Activated CD4-positive, alpha-beta T cell treated with anti-CD3 and anti-CD28 coated beads, Interleukin-2, amount 50 U/mL, for 16 hours (primary cell): ENCODE data around the gene MPZL1.
A peak's percentile ranks its signal among the peaks of the same experiment; 100 is the strongest.

ENCODE experiments used
- DNase-seq: peaks from one replicate; pipeline ENCODE4 v3.0.0-alpha.2; 2020

MPZL1 gene

DNA sequence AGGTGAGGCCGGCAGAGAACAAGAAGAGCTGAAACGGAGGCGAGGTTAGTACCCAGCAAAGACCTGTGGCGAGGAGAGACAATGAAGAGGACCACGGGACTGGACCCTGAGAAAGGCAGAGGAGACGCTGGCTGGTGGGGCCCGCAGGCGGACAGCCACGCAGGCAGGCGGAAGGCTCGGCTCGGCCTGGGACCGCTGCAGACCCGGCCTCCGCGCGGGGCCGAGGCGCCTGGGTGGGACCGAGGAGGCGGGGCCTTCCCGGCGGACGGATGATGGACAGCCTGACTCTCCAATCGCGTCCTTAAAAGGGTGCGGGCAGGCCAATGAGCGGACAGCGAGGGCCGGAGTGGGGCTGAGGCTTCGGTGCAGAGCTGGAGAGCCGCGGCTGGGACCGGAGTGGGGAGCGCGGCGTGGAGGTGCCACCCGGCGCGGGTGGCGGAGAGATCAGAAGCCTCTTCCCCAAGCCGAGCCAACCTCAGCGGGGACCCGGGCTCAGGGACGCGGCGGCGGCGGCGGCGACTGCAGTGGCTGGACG lies at the start of gene MPZL1:
MPZL1 (plus strand) TSS at position 366 of the 535 bp plus-strand sequence. CDS start 170 bp downstream, outside the sequence.
- peak; percentile 95 for DNase-seq

DNA sequence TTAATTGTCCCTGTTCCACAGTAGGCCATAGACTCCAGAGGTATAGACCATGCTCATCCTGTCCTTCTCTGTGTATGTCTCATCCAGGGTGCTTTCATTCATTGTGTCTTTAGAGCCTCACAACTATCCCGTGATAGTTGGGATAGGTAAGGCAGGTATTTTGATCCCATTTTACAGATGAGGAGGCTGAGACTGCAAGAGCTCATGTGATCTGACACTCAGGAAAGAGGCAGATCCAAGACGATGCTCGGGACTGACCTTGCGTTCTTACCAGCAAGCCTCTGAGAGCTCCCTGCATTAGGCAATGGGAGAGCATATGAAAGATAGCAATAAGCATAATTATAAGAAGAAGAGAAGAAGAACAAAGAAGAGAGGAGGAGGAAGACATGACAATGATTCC lies 49.0 kb upstream of the MPZL1 start:
- DNase-seq, result no peak

DNA sequence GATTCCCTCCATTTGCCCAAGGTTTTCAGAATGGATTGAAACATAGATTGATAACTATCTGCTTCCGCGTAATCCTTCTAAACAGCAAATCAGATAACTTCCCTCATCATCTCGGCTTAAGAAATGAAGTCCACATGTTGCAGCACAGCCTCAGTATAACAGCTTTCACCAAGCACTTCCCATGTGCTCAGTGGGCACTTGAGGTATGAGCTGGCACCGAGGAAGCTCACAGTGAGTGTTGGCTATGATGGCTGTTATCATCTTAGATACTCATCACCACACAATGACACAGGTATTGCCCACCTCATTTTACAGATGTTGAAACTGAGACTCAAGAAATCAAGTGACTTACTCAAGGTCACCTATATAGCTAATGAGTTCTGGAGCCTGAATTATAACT lies 48.5 kb upstream of the MPZL1 start:
- DNase-seq, result no peak

DNA sequence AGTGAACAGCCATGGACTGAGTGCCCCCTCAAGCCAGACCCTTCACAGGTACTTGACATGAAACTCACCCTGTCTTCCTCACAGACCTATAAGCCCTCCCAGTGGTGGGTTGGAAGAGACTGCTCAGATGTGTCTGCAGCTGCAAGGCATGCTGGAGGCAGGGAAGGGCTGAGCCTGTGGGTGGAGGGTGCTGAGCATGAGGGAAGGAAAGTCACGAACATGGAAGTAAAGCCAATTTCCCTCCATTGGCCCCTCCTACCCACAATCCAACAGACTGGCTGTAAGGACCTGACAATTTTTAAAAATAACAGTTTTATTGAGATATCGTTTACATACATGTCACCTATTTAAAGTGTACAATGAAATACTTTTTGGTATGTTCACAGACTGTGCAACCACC lies 47.6 kb upstream of the MPZL1 start:
- DNase-seq, result no peak

DNA sequence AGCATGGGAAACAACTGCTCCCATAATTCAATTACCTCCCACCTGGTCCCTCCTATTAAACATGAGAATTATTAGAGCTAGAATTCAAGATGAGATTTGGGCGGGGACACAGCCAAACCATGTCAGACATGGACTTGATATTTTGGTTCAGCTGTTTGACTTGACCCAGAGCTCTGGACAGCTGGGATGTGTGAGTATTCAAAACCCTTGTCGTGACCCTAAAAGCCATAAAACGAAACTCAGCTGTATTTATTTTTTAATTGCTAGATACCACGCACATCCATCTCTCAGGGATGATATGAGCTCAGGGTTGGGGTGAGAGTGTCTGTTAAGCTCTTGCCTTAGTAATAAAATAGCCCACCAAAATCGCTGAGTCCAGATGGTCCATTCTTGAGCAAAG lies 46.3 kb upstream of the MPZL1 start:
- DNase-seq, result no peak

DNA sequence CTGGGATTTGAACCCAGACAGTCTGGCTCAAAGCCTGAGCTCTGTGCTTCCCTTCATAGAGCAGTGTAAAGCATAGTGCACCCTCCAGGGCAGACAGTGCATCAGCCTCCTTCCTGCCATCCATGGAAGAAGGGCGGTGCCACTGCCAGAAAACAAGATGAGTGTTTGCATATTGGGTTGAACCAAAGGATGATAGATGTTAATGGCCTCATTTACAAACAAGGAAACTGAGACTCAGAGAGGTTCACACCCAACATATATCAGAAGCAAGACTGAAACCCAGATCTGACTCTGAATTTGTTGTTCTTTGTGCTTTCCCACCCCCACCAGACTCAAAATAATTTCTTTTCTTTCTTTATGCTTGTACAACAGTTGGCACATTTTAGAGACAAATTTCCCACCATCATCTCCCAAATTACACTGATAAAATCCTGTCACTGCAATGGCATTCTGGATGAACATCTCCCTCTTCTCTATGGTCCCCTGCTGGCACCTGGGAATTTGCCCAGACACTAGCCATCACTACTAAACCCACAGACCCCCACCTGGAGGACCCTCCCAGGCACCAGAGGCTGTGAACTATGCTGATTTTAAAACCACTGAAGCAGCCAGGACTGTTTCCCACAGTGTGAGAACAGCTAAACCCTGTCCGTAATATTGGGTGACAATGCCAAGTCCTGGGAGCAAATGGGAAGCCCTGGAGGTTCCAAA lies 45.4 kb upstream of the MPZL1 start:
- peak; percentile 5 for DNase-seq

DNA sequence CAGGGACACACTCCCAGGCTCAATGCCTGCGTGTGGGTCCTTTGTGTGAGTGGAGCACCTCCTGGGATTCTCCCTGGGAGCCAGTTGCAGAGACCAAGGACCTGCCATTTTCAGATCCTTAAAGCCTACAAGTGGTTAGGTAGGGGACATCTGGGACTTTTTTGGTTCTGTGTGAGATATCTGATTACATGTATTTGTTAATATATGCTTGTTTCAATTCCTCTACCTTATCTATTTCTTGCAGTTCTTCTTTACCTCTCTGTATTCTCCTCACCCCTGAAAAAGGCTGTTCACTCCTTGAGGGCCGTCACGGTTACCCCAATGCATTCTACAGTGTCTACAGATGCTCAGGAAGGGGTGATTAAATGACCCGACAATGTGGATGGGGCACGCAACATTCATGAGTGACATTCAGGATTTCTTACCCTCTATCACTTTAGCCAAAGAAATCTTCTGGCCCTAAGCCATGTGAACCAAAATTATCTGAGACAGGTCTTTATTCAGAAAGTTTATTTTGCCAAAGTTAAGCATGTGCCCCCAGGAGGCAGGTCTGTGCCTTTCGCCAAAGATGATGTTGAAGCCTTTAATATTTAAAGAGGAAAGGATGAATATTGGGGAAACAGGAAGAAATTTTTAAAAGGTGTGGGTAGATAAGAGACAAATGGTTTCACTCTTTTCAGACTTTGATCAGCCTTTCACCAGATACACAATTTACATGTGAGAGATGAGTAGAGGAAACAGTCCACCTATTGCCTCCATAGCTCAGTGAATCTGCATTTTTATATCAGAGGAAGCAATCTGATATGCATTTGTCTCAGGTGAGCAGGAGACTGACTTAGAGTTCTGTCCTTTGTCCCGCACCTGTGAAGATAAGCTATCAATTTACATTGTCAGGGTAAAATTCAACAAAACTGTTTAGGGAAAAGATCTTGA lies 44.6 kb upstream of the MPZL1 start:
- no peak for DNase-seq

DNA sequence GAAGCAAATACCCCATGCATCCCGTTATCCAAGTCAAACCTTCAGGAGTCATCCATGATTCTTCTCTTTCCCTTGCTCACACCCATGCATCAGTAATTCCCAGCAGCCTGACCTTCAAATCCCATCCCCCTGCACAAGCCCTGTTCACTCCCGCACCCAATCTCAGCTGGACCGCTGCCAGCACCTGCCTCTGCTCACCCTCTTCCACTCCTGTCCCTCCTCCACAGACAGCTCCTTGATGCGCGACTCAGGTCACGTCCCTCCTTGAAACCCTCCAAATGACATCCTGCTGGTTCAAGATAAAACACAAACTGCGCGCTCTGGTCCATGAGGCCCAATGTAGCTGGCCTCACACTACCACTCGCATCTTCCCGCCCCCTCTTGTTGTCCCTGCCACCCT lies 43.4 kb upstream of the MPZL1 start:
- DNase-seq, result no peak

DNA sequence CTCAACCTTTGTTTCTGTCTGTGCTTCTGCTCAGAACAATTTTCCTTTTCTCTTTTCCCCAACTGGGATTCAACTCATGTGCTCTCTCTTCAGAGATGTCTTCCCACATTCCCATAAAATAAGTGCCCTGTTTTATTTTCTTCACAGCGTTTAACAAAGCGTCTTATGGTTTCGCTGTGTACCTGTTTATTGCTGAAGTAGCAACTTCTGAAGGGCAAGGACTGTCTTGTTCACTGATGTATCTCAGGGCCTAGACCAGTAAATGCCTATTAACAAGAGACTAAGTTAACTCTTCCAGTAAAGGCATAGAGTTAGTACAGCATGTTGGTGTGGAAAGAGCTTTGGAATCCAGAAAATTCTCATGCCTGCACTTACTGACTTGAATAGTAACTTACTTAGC lies 42.9 kb upstream of the MPZL1 start:
- no peak for DNase-seq

DNA sequence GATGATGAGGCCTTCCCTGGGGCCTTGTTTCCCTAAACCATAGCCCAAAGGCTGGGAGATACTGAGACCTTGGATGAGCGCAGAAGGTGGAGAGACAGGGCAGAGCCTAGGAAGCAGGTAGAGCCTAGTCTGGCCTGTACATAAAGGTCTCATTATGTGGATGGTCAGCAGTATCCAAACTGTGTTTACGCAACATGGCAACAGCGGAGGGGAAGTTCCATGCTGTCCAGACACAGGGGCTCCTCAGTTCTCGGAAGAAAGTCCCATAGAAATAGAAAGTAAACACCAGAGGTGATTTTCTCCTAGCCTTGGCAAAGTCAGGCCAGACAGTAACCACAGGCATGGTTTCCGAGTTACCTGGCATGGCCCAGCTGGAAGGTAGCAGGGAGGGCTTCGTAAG lies 42.1 kb upstream of the MPZL1 start:
- DNase-seq, result no peak

DNA sequence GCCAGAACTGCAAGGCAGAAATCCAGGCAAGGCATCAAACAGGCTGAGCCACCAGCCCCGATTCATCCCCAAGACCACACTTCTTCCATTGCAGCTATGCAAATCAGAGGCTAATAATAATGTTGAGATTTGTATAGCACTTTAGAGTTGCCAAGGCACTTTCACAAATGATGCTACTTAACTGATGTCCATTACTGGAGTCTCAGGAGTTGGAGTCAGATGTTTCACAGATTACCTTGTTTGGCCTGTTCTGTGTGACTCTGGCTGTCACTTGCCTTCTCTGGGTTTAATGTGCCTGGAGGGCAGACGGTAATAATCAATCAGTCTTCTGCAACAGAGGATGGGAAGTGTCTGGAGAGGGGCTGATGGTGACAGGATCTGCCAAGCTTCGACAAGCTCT lies 40.8 kb upstream of the MPZL1 start:
- DNase-seq, result no peak

DNA sequence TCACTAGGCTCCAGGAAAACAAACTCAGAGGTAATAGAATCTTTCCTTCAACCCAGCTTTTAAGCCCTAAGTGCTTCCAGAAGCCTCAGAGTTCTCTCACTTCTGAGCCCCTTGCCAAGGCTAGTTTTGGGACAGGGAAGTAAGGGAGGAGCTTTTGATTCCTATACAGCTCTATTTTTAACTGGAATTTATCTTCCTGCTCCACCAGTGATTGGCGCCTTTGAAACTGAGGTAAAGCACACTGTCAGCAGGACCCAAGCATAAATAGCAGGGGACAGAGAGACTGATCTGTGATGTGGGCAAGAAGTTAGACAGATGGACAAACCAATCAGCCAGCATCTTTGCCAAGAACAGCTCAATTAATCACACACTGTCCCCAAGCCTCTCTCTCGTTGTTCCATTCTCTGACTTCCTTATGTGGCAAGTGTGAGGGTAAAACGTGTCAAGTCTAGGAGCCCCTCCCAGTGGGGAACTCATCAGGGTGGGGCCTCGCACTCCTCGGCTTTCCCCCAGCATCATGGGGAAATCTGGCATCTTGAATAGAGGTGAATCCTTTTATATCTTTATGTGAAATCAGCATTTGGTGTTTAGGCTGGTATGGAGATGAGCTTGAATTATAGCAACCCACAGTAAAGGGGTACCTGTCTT lies 40.2 kb upstream of the MPZL1 start:
- DNase-seq, result no peak

DNA sequence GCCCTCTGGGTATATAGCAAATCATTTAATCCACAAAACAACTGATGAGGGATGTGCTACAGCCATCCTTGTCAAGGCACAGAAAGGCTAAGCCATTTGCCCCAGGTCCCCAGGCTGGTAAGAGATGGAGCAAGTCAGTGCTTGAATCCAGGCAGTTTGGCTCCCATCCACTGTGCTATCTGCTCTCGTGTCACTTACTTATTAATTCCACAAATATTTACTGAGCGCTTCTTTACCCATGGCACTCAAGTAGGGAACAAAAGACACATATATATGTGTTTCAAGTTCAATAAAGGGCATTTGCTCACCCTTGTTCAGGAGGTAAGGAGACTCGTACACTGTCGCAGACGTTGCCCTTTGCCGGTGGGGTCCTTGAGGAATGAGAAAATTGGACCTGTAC lies 38.6 kb upstream of the MPZL1 start:
- DNase-seq, result no peak

DNA sequence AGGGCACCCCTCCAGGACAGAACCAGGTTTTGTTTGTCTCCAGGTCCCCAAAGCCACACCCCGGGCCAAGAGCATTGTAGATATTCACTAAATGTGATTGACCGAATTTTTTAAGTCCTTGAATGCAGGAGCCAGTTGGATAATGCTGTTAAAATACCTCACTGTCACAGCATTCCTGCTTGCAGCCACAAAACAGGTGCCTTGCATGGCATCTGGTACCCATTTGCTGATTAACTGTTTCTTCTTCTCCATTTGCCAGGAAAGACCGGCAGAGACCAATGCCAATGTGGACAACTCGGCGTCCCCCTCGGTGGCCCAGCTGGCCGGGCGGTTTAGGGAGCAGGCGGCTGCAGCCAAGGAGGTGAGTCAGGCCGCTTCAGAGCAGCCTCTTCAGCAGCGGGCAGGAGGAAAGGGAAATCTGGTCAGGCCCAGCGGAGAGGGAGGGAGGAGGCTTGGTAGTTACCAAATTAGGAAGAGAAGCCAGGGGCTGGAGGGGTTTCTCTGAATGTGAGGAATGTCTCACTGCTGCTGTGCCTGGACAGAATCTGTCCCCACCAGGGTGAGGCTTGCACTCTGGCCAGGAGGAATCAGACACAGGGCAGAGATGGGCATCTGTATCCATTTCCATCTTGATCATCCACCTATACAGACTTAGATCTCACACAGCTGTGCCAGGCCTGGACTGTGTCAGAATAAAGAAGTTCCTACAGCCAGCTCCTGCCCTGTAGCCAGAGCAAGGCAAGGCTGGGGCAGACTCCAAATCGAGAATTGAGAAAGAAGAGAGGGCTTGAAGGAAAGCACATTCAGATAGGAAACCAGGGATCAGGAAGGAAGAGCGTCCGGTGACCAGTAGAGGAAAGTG lies 37.9 kb upstream of the MPZL1 start:
- DNase-seq, result no peak

DNA sequence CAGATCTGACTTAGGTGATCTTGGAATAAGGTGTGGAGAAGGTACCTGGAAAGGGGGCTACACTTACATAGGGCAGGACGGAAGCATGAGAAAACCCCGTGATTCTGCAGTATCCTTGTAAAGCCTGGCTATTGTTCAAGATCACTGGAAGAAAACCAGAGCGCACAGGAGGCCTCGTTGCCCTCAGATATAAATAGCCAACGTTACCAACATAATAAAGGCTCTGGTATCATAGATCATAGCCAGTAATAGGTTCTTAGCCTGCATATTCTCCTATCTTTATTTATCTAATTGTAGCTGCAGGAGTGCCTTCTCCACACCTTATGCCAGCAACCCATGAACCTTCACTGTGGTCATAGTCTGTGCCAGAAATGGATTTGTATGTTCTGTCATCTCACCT lies 35.9 kb upstream of the MPZL1 start:
- DNase-seq, result no peak

DNA sequence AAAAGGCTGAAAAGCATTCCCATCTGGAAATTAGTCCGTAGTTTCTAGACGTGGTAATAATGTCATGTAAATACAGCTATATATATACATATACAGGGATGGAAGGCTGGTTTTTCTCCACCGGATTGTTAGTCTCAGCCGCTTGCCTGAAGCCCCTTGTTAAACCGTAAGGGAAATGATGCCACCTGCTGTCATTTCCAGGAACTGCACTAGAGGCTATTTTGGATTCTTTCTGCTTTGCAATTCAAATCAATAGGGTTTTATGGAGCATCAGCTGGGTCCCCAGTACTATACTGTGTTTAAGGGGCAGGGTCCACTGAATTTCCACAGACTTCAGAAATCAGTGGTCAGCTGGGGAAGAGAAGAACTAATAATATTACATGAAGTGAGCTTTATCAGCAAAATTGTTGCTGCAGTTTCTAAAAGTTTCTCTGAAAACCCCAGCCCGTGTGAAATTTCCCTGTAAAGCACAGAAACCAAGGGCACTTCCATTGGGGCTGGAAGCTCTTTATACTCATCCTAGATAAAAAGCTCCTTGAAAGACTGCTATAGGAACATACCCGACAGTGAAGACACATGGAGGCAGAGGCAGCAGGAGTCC lies 33.8 kb upstream of the MPZL1 start:
- DNase-seq, result peak; percentile 81

DNA sequence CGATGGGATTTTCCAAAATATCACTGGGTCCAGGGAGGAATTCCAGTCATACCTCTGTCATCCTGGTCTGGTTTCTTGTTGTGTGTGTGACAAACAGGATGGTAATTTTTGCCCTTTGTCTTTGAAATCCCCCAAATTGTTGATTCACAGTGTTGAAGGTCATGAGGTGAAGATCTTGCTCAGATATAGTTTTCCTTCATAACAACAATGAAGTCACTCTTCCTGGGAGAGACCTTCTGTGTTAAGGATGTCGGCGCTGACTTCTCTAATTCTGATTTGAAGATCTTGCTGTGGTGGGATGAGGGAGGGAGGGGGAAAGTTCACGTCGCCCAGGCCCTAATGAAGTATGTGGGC lies 32.2 kb upstream of the MPZL1 start:
- DNase-seq, result no peak

DNA sequence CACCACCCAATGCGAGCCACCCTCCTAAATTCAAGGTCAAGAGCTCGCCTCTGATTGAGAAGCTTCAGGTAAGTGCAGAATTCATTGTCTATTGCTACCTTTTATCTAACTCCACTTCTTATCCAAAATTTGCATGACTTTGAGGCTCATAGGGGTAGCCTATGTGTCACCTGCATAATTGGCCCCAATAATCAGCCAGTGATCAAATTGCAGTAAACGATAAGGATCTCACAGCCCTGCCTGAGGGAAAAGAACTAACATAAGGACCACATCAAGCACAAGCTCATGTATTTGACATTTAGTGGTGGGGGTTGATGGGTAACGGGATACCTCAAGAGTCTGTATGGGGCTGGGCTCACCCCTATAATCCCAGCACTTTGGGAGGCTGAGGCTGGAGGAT lies 31.7 kb upstream of the MPZL1 start:
- no peak for DNase-seq

DNA sequence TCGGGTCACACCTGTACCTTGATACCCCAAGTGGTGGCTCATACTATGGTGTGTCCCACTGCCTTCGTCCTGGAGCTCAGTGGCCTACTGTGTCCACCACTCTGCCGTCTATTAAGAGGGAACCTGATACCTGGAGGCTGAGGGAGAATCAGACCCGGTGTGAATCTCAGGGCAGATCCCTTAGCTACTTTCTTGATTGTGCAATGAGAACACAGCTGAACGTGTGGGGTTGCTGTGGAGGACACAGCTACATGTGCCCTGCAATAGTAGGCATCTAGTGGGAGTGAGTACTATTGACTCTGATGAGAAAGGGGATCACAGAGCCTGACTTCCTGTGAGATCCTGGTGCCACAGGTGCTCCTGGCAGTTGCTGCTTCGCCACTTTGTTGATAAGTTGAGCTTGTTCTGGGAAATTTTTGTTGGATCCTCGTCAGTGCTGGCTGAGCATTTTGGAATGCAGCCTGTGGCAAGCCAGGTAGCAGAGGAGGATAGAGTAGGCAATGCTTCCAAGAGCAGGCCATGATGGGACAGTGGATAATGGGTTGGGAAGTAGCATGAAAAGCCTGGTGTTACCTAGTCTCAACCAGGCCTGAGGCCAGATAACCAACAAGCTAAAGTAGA lies 28.2 kb upstream of the MPZL1 start:
- no peak for DNase-seq

DNA sequence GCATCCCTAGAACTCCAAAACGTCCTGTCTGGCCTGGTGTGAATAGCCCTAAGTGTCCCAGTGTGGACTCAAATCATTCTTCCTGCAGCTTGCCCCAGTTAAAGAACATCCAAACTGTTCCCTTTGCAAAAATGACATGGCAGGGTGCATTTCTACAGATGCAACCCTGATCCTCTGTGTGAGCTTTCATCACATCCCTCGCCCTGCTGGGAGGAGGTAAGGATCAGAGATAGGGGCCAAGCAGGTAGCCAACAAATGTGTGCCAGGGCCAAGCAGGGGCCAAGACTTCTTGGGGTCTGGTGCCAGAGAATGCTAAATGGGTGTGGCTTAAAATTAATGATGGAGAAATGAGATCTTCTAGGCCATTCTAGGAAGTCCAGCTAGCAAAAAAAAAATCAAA lies 27.1 kb upstream of the MPZL1 start:
- DNase-seq, result no peak

DNA sequence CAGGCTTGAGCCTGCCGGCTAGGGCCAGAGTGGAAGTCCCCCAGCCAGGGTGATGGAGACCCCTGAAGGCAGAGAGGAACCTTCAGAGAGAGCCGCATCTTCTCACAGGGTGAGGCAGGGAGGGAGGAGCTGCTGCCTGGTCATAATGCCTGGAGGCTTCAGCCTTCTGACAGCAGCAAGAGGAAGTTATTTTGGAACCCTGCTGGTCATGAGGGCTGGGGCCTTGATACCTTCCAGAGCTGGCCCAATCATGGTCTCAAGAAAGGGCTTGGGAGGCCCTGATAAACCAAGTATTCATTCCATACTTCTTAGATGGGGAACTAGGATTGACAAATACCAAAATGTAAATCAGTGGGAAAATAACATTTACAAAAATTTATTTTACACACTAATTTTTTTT lies 26.6 kb upstream of the MPZL1 start:
- DNase-seq, result no peak
